HFF-Myc (cell line): Measurements from ENCODE around the gene ZBTB49.

Experiments
- DNase-seq: peaks from one replicate; pipeline ENCODE4 v3.0.0-alpha.2; 2011; ENCODE audit warnings: low read depth; ENCODE audit errors: extremely low read depth
- H3K4me3 ChIP-seq: replicated peaks from 2 replicates; pipeline ENCODE4 v1.5.1; 2011; ENCODE audit warnings: low read depth, mild to moderate bottlenecking, control low read depth, low read length
- CTCF ChIP-seq: IDR thresholded peaks from 2 replicates; pipeline ENCODE4 v1.5.1; 2012; ENCODE audit warnings: mild to moderate bottlenecking, low read depth, low read length, control low read depth; ENCODE audit errors: missing control alignments

The ZBTB49 gene

DNA sequence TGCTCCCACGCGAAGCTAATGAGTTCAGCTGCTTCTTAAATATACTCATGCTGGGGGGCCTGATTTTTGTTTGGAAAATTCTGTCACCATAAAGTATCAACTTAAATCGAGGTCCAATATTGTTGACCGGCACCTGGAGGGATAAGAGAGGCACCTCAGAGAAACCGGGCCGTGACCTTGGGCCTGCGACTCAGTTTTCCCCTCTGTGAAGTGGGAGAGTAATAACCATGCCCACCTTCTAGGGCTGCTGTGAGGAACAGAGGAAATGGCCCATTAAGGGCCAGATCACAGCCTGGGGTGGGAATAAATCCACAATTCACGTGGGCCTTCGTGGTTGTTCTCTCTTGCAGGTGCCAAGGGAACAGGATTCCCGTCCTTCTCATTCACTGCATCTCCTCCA is 39.4 kb downstream of the ZBTB49 start:
- no peak for TF ChIP-seq CTCF
- H3K4me3 ChIP-seq: no peak overlapping the region
- DNase-seq: no peak

- H3K4me3 ChIP-seq: no peak overlapping the region
- TF ChIP-seq CTCF: no peak
- no peak for DNase-seq
These were observed 40.7 kb downstream of the ZBTB49 start for GRCh38 chr4:4330794-4331193.

GRCh38 chr4:4332529-4332928 is 42.5 kb downstream of the ZBTB49 start:
- no peak for DNase-seq
- TF ChIP-seq CTCF: no peak
- H3K4me3 ChIP-seq: no peak overlapping the region

GRCh38 chr4:4333265-4333706 is 43.2 kb downstream of the ZBTB49 start:
- peak; percentile 55 for DNase-seq
- no peak overlapping the region for H3K4me3 ChIP-seq
- TF ChIP-seq CTCF: no peak

DNA sequence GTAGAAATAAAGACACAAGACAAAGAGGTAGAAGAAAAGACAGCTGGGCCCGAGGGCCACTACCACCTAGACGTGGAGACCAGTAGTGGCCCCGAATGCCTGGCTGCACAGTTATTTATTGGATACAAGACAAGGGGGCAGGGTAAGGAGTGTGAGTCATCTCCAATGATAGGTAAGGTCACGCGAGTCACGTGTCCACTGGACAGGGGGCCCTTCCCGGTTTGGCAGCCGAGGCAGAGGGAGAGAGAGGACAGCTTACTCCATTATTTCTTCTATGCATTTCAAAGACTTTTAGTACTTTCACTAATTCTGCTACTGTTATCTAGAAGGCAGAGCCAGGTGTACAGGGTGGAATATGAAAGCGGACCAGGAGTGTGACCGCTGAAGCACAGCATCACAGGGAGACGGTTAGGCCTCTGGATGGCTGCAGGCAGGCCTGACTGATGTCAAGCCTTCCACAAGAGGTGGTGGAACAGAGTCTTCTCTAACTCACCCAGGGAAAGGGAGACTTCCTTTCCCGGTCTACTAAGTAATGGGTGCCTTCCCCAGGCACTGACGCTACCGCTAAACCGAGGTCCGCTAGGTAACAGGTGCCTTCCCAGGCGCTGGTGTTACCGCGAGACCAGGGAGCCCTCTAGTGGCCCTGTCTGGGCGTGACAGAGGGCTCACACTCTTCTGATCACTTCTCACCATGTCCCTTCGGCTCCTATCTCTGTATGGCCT is 44.9 kb downstream of the ZBTB49 start:
- DNase-seq: no peak
- TF ChIP-seq CTCF: peak; percentile 85
- no peak overlapping the region for H3K4me3 ChIP-seq

GRCh38 chr4:4338210-4339001 is 48.4 kb downstream of the ZBTB49 start:
- no peak for DNase-seq
- TF ChIP-seq CTCF: no peak
- no peak overlapping the region for H3K4me3 ChIP-seq
